ENCODE results near the gene HSDL2. TPM values are rescaled to one million over a fixed set of nuclear protein-coding genes. Genes with fewer than 3 reads are reported as not detected.

HSDL2 gene
- total and polyA plus RNA-seq, 4 donors: 22.5 to 58.6 (median 34.8) TPM

- 76 to 83% methylated on average over 4 of the region's 4 CpGs for WGBS, 2 donors
- ATAC-seq (ENCODE audit: insufficient read depth, low FRiP score) (no peak), DNase-seq (peak in 1 of 3 donors; percentile 58)
- Histone ChIP-seq H3K27me3 (ENCODE audit: control insufficient read depth in 3 of 3, insufficient read depth in 3 of 3, low read length in 2 of 3) (no peaks in the 10 kb centered on the region), H3K36me3 (ENCODE audit: control insufficient read depth in 4 of 4, insufficient read depth in 4 of 4, low read length in 4 of 4) (peaks cover 0 to 9% (median 5%) of the 10 kb centered on the region in 4 donors), H3K9ac (ENCODE audit: insufficient read depth in 1 of 2, low read length in 2 of 2) (no peak overlapping the region), H3K4me1 (ENCODE audit: control insufficient read depth in 5 of 5, insufficient read depth in 5 of 5, low read length in 5 of 5) (peaks cover 0 to 31% (median 3%) of the 10 kb centered on the region in 5 donors), H3K9me3 (ENCODE audit: control insufficient read depth in 4 of 4, insufficient read depth in 3 of 4, low read length in 3 of 4) (peaks cover 0 to 10% (median 2%) of the 10 kb centered on the region in 4 donors), H3K4me3 (no peak overlapping the region), H3K27ac (ENCODE audit: low read depth in 1 of 2, low read length in 1 of 2) (no peak overlapping the region)
- TF ChIP-seq CTCF (IDR thresholded peaks at IDR 0.05; ENCODE audit: control extremely low read depth, extremely low read depth): no peak
Observed at GRCh38 chr9:112489876-112490666, 110.2 kb downstream of the HSDL2 start.

- TF ChIP-seq CTCF (IDR thresholded peaks at IDR 0.05; ENCODE audit: control extremely low read depth, extremely low read depth): no peak
- no peak for DNase-seq
- no peak for ATAC-seq (ENCODE audit: insufficient read depth, low FRiP score)
Observed at GRCh38 chr9:112493393-112494137, 113.7 kb downstream of the HSDL2 start.

GRCh38 chr9:112494153-112494552 lies 114.2 kb downstream of the HSDL2 start:
- TF ChIP-seq CTCF (IDR thresholded peaks at IDR 0.05; ENCODE audit: control extremely low read depth, extremely low read depth): no peak
- no peak for DNase-seq
- 98 to 100% methylated on average over 1 of the region's 1 CpG for WGBS, 2 donors
- H3K27me3 ChIP-seq (ENCODE audit: control insufficient read depth in 3 of 3, insufficient read depth in 3 of 3, low read length in 2 of 3): no peaks in the 10 kb centered on the region
- H3K9me3 ChIP-seq (ENCODE audit: control insufficient read depth in 4 of 4, insufficient read depth in 3 of 4, low read length in 3 of 4): peaks cover 0 to 14% (median 2%) of the 10 kb centered on the region in 4 donors
- peaks cover 0 to 27% (median 0%) of the 10 kb centered on the region in 5 donors for H3K4me1 ChIP-seq (ENCODE audit: control insufficient read depth in 5 of 5, insufficient read depth in 5 of 5, low read length in 5 of 5)
- no peak overlapping the region for H3K27ac ChIP-seq (ENCODE audit: low read depth in 1 of 2, low read length in 1 of 2)
- ATAC-seq (ENCODE audit: insufficient read depth, low FRiP score): no peak
- no peak overlapping the region for H3K4me3 ChIP-seq
- H3K36me3 ChIP-seq (ENCODE audit: control insufficient read depth in 4 of 4, insufficient read depth in 4 of 4, low read length in 4 of 4): peaks cover 0 to 9% (median 5%) of the 10 kb centered on the region in 4 donors
- H3K9ac ChIP-seq (ENCODE audit: insufficient read depth in 1 of 2, low read length in 2 of 2): no peak overlapping the region

More at GRCh38 chr9:112493393-112494137, 113.7 kb downstream of the HSDL2 start:
- H3K27me3 ChIP-seq (ENCODE audit: control insufficient read depth in 3 of 3, insufficient read depth in 3 of 3, low read length in 2 of 3): no peaks in the 10 kb centered on the region
- no peak overlapping the region for H3K9ac ChIP-seq (ENCODE audit: insufficient read depth in 1 of 2, low read length in 2 of 2)
- peaks cover 0 to 9% (median 5%) of the 10 kb centered on the region in 4 donors for H3K36me3 ChIP-seq (ENCODE audit: control insufficient read depth in 4 of 4, insufficient read depth in 4 of 4, low read length in 4 of 4)
- 94 to 98% methylated on average over 1 of the region's 1 CpG for whole genome bisulfite sequencing, 2 donors
- no peak overlapping the region for H3K27ac ChIP-seq (ENCODE audit: low read depth in 1 of 2, low read length in 1 of 2)
- H3K4me1 ChIP-seq (ENCODE audit: control insufficient read depth in 5 of 5, insufficient read depth in 5 of 5, low read length in 5 of 5): peaks cover 0 to 32% (median 0%) of the 10 kb centered on the region in 5 donors
- H3K9me3 ChIP-seq (ENCODE audit: control insufficient read depth in 4 of 4, insufficient read depth in 3 of 4, low read length in 3 of 4): peaks cover 0 to 14% (median 2%) of the 10 kb centered on the region in 4 donors
- H3K4me3 ChIP-seq: no peak overlapping the region

Measured in lung (tissue), 12 donors.